Measurements from ENCODE around the gene MCRIP1.

GRCh38 chr17:81812571-81813370 is 20.3 kb downstream of the MCRIP1 start:
- TF ChIP-seq ZBTB4 (CRISPR knock-in tag; IDR thresholded peaks at IDR 0.05) (no peak), EGR1 (IDR thresholded peaks at IDR 0.05; ENCODE audit: borderline replicate concordance in 1 of 2, low read depth in 2 of 2, low read length in 2 of 2) (no peak), PAX8 (IDR thresholded peaks at IDR 0.05) (no peak), CREB1 (IDR thresholded peaks at IDR 0.05; ENCODE audit: low read depth) (no peak), CTCF (IDR thresholded peaks at IDR 0.05 in 2 of 3, conservative IDR thresholded peaks at IDR 0.05 in 1 of 3; ENCODE audit: control insufficient read depth in 2 of 3, extremely low read depth in 1 of 3, insufficient read depth in 1 of 3, low read depth in 3 of 3, low read length in 3 of 3) (no peak), POLR2A (IDR thresholded peaks at IDR 0.05; ENCODE audit: low read depth, low read length) (no peak), REST (IDR thresholded peaks at IDR 0.05; ENCODE audit: low read depth, low read length) (no peak), ZNF24 (IDR thresholded peaks at IDR 0.05) (no peak), TCF7 (IDR thresholded peaks at IDR 0.05; ENCODE audit: borderline replicate concordance) (no peak), EZH2 (IDR thresholded peaks at IDR 0.05; ENCODE audit: borderline replicate concordance, control insufficient read depth, low read depth, low read length) (no peak), TCF12 (IDR thresholded peaks at IDR 0.05; ENCODE audit: low read depth, low read length) (no peak), RAD21 (IDR thresholded peaks at IDR 0.05; ENCODE audit: insufficient read depth, low read depth, low read length) (no peak), EP300 (IDR thresholded peaks at IDR 0.05; ENCODE audit: borderline replicate concordance in 1 of 2, control insufficient read depth in 1 of 2, low read depth in 2 of 2, low read length in 2 of 2) (no peak)
